ENCODE results near the gene PEX11G.

DNA sequence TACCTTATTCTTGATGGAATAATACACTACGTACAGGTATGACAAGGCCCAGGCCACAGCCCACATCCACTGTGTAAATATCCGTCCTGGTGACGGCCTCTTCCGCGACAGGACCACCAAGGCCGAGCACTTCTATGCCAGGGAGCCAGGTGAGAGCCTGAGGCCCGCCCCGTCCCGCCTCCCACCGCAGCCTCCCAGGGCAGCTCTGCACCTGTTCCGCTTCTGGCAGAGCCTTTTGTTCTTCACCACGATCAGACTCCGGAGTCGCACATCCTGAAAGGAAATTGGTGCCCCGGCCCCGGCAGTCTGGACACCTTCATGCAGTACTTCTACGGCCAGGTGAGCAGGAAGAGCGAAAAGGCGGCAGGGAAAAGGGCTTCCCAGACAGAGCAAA, 16.4 kb upstream of the PEX11G start:
- TF ChIP-seq, protein P1, sequence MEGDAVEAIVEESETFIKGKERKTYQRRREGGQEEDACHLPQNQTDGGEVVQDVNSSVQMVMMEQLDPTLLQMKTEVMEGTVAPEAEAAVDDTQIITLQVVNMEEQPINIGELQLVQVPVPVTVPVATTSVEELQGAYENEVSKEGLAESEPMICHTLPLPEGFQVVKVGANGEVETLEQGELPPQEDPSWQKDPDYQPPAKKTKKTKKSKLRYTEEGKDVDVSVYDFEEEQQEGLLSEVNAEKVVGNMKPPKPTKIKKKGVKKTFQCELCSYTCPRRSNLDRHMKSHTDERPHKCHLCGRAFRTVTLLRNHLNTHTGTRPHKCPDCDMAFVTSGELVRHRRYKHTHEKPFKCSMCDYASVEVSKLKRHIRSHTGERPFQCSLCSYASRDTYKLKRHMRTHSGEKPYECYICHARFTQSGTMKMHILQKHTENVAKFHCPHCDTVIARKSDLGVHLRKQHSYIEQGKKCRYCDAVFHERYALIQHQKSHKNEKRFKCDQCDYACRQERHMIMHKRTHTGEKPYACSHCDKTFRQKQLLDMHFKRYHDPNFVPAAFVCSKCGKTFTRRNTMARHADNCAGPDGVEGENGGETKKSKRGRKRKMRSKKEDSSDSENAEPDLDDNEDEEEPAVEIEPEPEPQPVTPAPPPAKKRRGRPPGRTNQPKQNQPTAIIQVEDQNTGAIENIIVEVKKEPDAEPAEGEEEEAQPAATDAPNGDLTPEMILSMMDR (IDR thresholded peaks at IDR 0.05) = no peak
- no peak for TF ChIP-seq POLR2A (IDR thresholded peaks at IDR 0.05)
